Measurements from ENCODE around the gene VSNL1.

DNA sequence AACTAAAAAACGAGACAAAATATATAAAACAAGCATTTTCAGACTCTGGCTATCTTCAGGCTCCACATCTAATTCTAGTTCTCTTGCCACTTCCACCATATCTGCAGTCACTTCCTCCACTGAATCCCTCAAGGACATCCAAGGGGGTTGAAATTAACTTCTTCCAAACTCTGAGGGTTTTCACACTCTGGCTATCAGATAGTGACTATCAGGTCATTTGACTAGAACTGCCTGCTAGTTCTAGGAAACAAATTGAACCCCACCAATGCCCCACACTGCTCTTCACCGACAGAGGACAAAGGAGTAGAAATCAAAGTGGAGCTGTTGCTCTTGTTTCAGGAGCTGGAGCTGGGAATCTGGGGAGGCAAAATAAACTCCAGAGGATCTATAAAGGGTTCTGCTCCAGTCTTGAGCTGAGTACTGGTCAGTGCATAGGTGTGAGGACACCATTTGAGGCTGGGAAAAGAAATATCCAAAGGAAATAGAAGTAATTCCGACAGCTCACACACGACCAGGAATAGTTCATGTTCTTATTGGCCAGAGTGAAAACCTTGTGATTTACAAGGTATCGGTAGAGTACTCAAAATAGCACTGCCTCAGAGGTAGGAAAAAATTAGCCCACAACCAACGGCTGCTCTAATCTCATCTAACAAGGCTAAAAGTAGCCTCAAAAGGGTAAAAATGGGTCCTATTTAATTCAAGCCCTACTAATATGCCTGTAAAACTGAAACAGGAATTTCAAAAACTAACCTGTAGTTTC, 141.8 kb downstream of the VSNL1 start:
- TF ChIP-seq MYC (IDR thresholded peaks at IDR 0.05; ENCODE audit: low read depth, low read length) = no peak
- TF ChIP-seq, protein P1, sequence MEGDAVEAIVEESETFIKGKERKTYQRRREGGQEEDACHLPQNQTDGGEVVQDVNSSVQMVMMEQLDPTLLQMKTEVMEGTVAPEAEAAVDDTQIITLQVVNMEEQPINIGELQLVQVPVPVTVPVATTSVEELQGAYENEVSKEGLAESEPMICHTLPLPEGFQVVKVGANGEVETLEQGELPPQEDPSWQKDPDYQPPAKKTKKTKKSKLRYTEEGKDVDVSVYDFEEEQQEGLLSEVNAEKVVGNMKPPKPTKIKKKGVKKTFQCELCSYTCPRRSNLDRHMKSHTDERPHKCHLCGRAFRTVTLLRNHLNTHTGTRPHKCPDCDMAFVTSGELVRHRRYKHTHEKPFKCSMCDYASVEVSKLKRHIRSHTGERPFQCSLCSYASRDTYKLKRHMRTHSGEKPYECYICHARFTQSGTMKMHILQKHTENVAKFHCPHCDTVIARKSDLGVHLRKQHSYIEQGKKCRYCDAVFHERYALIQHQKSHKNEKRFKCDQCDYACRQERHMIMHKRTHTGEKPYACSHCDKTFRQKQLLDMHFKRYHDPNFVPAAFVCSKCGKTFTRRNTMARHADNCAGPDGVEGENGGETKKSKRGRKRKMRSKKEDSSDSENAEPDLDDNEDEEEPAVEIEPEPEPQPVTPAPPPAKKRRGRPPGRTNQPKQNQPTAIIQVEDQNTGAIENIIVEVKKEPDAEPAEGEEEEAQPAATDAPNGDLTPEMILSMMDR (IDR thresholded peaks at IDR 0.05; ENCODE audit: low read depth, low read length) = no peak
- TF ChIP-seq, protein P2, sequence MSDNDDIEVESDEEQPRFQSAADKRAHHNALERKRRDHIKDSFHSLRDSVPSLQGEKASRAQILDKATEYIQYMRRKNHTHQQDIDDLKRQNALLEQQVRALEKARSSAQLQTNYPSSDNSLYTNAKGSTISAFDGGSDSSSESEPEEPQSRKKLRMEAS (IDR thresholded peaks at IDR 0.05; ENCODE audit: low read depth, low read length) = no peak

All from NB4 (cell line).